GM12864 (cell line): ENCODE data around the gene MFN2.
A peak's percentile ranks its signal among the peaks of the same experiment; 100 is the strongest.

Experiments
- DNase-seq: peaks from one replicate; pipeline ENCODE4 v3.0.0-alpha.2; 2011; ENCODE audit warnings: low read depth
- H3K4me3 ChIP-seq: 2 replicates; pipeline ENCODE4 v1.5.1; 2011; ENCODE audit warnings: mild to moderate bottlenecking, low read depth, low read length, control low read depth
- CTCF ChIP-seq: IDR thresholded peaks from 2 replicates; pipeline ENCODE4 v1.5.1; 2011; ENCODE audit warnings: low read depth, mild to moderate bottlenecking, moderate library complexity, low read length, control low read depth, inconsistent platforms; ENCODE audit errors: missing control alignments

The MFN2 gene

GRCh38 chr1:11960715-11961114 is 19.5 kb upstream of the MFN2 start:
- TF ChIP-seq CTCF: no peak
- no peak for DNase-seq
- no peak overlapping the region for H3K4me3 ChIP-seq

DNA sequence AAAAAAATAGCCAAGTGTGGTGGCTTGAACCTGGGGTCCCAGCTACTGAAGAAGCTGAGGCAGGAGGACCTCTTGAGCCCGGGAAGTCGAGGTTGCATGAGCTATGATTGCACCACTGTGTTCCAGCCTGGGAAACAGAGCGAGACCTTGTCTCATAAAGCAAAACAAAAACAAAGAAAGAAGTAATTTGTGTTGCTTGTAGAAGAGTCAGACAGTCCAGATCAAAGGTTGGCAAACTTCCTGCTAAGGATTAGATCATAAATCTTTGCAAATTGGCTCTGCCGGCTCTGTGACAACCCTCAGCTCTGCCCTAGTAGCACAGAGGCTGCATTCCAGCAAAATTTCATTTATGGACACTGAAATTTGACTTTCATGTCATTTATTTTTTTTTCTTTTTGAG is 19.0 kb upstream of the MFN2 start:
- no peak for DNase-seq
- TF ChIP-seq CTCF: no peak
- H3K4me3 ChIP-seq: no peak overlapping the region

DNA sequence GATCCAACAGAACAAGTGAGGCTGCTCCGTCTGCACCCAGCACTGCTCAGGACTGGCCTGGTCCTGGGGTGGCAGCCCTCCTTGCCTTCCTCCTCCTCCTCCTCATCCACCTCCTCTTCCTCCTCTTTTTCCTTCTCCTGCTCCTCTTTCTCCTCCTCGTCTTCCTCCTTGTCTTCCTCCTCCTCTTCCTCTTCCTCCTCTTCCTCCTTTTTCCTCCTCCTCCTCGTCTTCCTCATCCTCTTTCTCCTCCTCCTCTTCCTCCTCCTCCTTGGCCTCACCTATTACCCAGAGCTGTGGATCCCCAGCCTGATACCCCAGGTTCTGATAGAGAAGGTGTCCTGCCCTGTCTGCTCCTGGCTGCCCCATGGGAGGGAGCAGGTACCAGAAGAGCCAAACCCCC is 16.6 kb upstream of the MFN2 start:
- H3K4me3 ChIP-seq: no peak overlapping the region
- no peak for DNase-seq
- no peak for TF ChIP-seq CTCF

DNA sequence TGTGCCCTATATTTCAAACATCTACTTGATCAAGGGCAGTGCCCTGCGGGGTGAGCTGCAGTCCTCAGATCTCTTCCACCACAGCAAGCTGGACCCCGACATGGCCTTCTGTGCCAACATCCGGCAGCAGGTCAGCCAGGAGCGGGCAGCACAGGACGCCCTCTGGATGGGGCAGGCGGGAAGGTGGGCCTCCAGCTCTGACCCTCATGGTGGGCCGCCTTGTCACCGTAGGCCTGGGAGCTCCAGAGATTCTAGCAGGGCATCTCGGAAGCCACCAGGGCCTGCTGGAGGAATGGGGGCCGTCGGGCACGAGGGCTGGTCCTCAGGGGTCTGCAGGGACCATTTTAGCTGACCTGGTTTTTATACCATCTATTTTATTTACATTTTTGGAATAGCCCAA is 15.6 kb upstream of the MFN2 start:
- DNase-seq: no peak
- no peak for TF ChIP-seq CTCF
- no peak overlapping the region for H3K4me3 ChIP-seq

DNA sequence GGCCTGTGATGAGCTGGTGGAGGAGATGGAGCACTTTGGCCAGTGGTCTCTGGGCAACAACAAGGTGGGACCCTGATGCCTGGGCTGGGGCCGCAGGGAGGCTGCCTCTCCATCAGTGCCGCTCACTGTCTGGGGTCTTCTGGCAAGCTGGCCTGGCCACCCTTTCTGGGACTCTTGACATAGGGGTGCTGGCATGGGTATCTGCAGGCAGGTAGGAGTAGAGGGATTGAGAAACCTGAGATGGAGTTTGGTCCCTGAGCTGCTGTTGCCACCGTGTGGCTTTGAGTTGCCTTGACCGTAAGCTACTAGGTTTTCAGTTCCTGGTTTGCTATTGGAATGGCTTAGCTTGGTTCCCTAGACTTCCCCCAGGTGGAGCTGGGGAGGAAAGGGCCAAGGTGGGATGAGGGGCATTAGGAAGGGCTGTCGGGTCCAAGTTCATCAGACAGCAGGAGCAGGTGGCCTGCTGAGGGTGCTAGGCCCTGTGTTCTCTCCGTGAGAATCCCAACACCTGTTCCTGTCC is 13.2 kb upstream of the MFN2 start:
- H3K4me3 ChIP-seq: no peak overlapping the region
- DNase-seq: peak; percentile 43
- peak; percentile 72 for TF ChIP-seq CTCF

DNA sequence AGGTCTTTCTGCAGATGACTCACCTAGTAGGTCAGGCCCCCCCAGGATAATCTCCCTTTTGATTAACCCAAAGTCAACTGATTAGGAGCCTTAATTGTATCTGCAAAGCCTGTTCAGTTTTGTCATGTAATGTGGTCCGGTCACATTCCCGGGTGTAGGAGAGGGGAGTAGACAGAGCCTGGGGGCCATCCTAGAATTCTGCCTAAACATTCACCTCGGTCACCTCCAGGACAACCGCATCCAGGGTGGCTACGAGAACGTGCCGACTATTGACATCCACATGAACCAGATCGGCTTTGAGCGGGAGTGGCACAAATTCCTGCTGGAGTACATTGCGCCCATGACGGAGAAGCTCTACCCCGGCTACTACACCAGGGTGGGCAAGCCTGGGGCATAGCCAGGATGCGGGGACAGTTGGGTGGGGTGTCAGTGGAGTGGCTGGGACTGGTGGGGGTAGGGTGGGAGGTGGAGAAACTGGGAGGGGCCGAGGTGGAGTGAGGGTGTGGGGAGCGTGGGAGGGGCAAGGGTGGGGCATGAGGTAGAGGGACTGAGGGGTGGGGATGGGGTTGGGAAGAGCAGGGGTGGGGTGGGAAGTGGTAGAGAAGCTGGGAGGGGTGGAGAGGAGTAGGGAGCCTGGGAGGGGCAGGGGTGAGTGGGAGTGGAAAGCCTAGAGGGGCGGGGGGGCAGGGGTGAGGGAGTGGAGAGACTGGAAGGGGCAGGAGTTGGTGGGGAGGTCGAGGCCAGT is 9.6 kb upstream of the MFN2 start:
- DNase-seq: no peak
- TF ChIP-seq CTCF: no peak
- no peak overlapping the region for H3K4me3 ChIP-seq

GRCh38 chr1:11977625-11978024 is 2.6 kb upstream of the MFN2 start:
- TF ChIP-seq CTCF: no peak
- no peak for DNase-seq
- no peak overlapping the region for H3K4me3 ChIP-seq
